HepG2 (cell line): ENCODE results near the gene TACC3. TPM values are rescaled to one million over a fixed set of nuclear protein-coding genes. Genes with fewer than 3 reads are reported as not detected.

ENCODE experiments used
- ASH2L ChIP-seq: fragments of 300-600, 200-600 bp; sonication (generic); IDR thresholded peaks from 2 replicates; pipeline ENCODE4 v1.7.0; 2017; ENCODE audit warnings: low read depth, mild to moderate bottlenecking, moderate library complexity, mixed read lengths, low read length; ENCODE audit not compliant: insufficient read length
- CSRNP2 ChIP-seq: sonication (generic); formaldehyde crosslinking; conservative IDR thresholded peaks from 2 replicates; pipeline ENCODE4 v1.8.0; 2022; ENCODE audit warnings: low read depth, missing genetic modification reagents
- DMAP1 ChIP-seq: IDR thresholded peaks from 2 replicates; pipeline ENCODE4 v1.6.1; 2016
- ISL2 ChIP-seq: sonication (generic); formaldehyde crosslinking; IDR thresholded peaks from 2 replicates; pipeline ENCODE4 v1.5.0; 2020; ENCODE audit warnings: missing genetic modification reagents
- MED13 ChIP-seq: sonication (generic); formaldehyde crosslinking; IDR thresholded peaks from 2 replicates; pipeline ENCODE4 v1.5.0; 2020; ENCODE audit warnings: missing genetic modification reagents
- ZNF275 ChIP-seq: sonication (generic); formaldehyde crosslinking; IDR thresholded peaks from 2 replicates; pipeline ENCODE4 v1.8.0; 2022; ENCODE audit warnings: missing genetic modification reagents, mild to moderate bottlenecking, inconsistent platforms, borderline replicate concordance
- ZNF276 ChIP-seq: sonication (generic); formaldehyde crosslinking; IDR thresholded peaks from 2 replicates; pipeline ENCODE4 v1.4.0; 2020; ENCODE audit warnings: mild to moderate bottlenecking, low read depth, missing genetic modification reagents
- ZNF329 ChIP-seq: sonication (generic); formaldehyde crosslinking; IDR thresholded peaks from 2 replicates; pipeline ENCODE4 v1.9.0; 2021; ENCODE audit warnings: low read depth, mild to moderate bottlenecking, missing genetic modification reagents
- ZNF660 ChIP-seq: sonication (generic); formaldehyde crosslinking; IDR thresholded peaks from 2 replicates; pipeline ENCODE4 v1.5.1; 2020; ENCODE audit warnings: mild to moderate bottlenecking, low read depth, missing genetic modification reagents, borderline replicate concordance
- ZNF788 ChIP-seq: sonication (generic); formaldehyde crosslinking; IDR thresholded peaks from 2 replicates; pipeline ENCODE4 v1.5.0; 2020; ENCODE audit warnings: mild to moderate bottlenecking, missing genetic modification reagents, borderline replicate concordance
- polyA plus RNA-seq, 8 experiments: library from polyadenylated mRNA; depleted of rRNA in 3 of 8; stranded (reverse) in 7 of 8; unstranded in 1 of 8; fragments of >200 nt; fragmentation: Illumina TruSeq in 4 of 8; extraction: Trizol in 4 of 8; gene quantifications; 2 replicates each; pipeline versions ENCODE4 v1.2.1 to v1.2.3, GENCODE V29; 2011 to 2016; ENCODE audit warnings: low read depth in 4 of 8, missing spikeins in 1 of 8, mixed read lengths in 1 of 8; ENCODE audit not compliant: insufficient read depth in 1 of 8
- total RNA-seq, 5 experiments: library from RNA; depleted of rRNA; stranded (reverse); fragments of >200 nt; fragmentation: Illumina TruSeq; extraction: Trizol; gene quantifications; 2 replicates each; pipeline ENCODE4 v1.2.3, GENCODE V29; 2016; ENCODE audit warnings: low read depth in 1 of 5
- TF ChIP-seq, protein P1 (sequence below): sonication (generic); formaldehyde crosslinking; IDR thresholded peaks from 2 replicates; pipeline ENCODE4 v1.4.0; 2020; ENCODE audit warnings: mild to moderate bottlenecking, missing genetic modification reagents, borderline replicate concordance
- TF ChIP-seq, protein P2 (sequence below): IDR thresholded peaks from 2 replicates; pipeline ENCODE4 v1.6.1; 2016; ENCODE audit warnings: control low read depth
- TF ChIP-seq, protein P3 (sequence below): sonication (generic); formaldehyde crosslinking; IDR thresholded peaks from 2 replicates; pipeline ENCODE4 v1.4.0; 2020; ENCODE audit warnings: low read depth, mild to moderate bottlenecking, missing genetic modification reagents

The TACC3 gene
- total and polyA plus RNA-seq, 2 of the 13 experiments (the other 11 are each of a cell fraction or from before 2014, with no cell fraction given), result 20.3 to 21.2 TPM

DNA sequence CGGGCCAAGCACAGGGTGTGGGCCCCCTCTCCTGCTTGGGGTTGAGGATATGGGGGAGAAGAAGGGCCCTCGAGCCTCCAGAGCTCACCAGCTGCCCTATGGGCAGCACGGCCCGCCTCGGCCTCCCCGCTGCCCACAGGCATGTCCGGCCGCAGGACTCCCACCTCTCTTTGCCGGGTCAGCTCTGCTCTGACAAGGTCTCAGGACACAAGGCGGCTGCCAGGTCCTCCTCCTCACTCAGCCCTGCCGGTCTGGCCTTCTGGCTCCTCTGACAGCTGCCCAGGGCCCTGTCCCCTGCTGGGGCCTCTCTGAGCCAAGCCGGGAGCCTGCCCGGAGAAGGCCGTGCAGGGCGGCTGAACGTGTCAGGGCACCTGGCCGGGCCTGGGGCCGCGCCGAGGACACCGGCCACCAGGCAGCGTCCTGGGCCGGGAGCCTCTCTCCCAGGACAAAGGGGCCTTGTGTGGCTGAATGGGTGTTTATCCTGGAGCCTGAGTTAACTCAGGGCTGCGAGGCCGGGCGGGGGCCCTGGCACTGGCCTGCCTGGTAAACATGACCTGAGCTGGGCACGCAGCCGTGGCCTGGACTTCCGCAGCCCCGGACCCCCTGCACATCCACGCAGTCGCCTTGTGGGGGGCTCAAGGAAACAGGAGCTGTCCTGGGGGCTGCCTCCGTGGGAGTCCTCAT lies 25.7 kb downstream of the TACC3 start (continued):
- TF ChIP-seq ZNF276 (CRISPR knock-in tag) (peak; percentile 67; the same call in 1 of the 2 replicates), CSRNP2 (no peak), ZNF275 (0 out of 2 replicates have a peak, but pooled peaks have one; percentile 16), ASH2L (no peak), ISL2 (peak; percentile 87), ZNF660 (CRISPR knock-in tag) (no peak), DMAP1 (peak; percentile 35; the same call in 1 of the 2 replicates), ZNF788 (CRISPR knock-in tag) (peak; percentile 87), MED13 (CRISPR knock-in tag) (peak; percentile 24; the same call in 1 of the 2 replicates), ZNF329 (CRISPR knock-in tag) (0 out of 2 replicates have a peak, but pooled peaks have one; percentile 53)
- TF ChIP-seq, protein P1, sequence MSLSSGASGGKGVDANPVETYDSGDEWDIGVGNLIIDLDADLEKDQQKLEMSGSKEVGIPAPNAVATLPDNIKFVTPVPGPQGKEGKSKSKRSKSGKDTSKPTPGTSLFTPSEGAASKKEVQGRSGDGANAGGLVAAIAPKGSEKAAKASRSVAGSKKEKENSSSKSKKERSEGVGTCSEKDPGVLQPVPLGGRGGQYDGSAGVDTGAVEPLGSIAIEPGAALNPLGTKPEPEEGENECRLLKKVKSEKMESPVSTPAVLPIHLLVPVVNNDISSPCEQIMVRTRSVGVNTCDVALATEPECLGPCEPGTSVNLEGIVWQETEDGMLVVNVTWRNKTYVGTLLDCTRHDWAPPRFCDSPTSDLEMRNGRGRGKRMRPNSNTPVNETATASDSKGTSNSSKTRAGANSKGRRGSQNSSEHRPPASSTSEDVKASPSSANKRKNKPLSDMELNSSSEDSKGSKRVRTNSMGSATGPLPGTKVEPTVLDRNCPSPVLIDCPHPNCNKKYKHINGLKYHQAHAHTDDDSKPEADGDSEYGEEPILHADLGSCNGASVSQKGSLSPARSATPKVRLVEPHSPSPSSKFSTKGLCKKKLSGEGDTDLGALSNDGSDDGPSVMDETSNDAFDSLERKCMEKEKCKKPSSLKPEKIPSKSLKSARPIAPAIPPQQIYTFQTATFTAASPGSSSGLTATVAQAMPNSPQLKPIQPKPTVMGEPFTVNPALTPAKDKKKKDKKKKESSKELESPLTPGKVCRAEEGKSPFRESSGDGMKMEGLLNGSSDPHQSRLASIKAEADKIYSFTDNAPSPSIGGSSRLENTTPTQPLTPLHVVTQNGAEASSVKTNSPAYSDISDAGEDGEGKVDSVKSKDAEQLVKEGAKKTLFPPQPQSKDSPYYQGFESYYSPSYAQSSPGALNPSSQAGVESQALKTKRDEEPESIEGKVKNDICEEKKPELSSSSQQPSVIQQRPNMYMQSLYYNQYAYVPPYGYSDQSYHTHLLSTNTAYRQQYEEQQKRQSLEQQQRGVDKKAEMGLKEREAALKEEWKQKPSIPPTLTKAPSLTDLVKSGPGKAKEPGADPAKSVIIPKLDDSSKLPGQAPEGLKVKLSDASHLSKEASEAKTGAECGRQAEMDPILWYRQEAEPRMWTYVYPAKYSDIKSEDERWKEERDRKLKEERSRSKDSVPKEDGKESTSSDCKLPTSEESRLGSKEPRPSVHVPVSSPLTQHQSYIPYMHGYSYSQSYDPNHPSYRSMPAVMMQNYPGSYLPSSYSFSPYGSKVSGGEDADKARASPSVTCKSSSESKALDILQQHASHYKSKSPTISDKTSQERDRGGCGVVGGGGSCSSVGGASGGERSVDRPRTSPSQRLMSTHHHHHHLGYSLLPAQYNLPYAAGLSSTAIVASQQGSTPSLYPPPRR (CRISPR knock-in tag), result peak; percentile 80; the same call in 1 of the 2 replicates
- TF ChIP-seq, protein P2, sequence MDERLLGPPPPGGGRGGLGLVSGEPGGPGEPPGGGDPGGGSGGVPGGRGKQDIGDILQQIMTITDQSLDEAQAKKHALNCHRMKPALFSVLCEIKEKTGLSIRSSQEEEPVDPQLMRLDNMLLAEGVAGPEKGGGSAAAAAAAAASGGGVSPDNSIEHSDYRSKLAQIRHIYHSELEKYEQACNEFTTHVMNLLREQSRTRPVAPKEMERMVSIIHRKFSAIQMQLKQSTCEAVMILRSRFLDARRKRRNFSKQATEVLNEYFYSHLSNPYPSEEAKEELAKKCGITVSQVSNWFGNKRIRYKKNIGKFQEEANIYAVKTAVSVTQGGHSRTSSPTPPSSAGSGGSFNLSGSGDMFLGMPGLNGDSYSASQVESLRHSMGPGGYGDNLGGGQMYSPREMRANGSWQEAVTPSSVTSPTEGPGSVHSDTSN, result no peak
- TF ChIP-seq, protein P3, sequence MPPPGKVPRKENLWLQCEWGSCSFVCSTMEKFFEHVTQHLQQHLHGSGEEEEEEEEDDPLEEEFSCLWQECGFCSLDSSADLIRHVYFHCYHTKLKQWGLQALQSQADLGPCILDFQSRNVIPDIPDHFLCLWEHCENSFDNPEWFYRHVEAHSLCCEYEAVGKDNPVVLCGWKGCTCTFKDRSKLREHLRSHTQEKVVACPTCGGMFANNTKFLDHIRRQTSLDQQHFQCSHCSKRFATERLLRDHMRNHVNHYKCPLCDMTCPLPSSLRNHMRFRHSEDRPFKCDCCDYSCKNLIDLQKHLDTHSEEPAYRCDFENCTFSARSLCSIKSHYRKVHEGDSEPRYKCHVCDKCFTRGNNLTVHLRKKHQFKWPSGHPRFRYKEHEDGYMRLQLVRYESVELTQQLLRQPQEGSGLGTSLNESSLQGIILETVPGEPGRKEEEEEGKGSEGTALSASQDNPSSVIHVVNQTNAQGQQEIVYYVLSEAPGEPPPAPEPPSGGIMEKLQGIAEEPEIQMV (CRISPR knock-in tag), result peak; percentile 72; the same call in 1 of the 2 replicates
